ENCODE measurements around the gene CACNB4. TPM values are rescaled to one million over a fixed set of nuclear protein-coding genes. Genes with fewer than 3 reads are reported as not detected.

Gene CACNB4
- total RNA-seq, 1 experiment from 2014 or later = not detected

- no peak for ATAC-seq
Measured at GRCh38 chr2:151845884-151846283, 253.0 kb downstream of the CACNB4 start.

GRCh38 chr2:151845481-151845880, 253.4 kb downstream of the CACNB4 start:
- no peak overlapping the region for H3K27ac ChIP-seq (ENCODE audit: low read length)
- H3F3A ChIP-seq (ENCODE audit: low read length, unreplicated experiment) = no peaks in the 10 kb centered on the region
- no peak overlapping the region for H2AFZ ChIP-seq (ENCODE audit: low read length)
- no peaks in the 10 kb centered on the region for H3K9me2 ChIP-seq (replicated peaks; ENCODE audit: low read length)
- POLR2A ChIA-PET (ENCODE audit: unreplicated experiment) = no interaction called here
- no peaks in the 10 kb centered on the region for H3K4me1 ChIP-seq (ENCODE audit: insufficient read depth, low read length)
- TF ChIP-seq EZH2 (IDR thresholded peaks at IDR 0.05; ENCODE audit: low read length, unreplicated experiment) = no peak
- TF ChIP-seq CTCF (conservative IDR thresholded peaks at IDR 0.05; ENCODE audit: low read depth, low read length) = no peak
- no peak for TF ChIP-seq EZH2phosphoT487 (IDR thresholded peaks at IDR 0.05; ENCODE audit: borderline replicate concordance, low read length)
- no peaks in the 10 kb centered on the region for H3K79me2 ChIP-seq (ENCODE audit: low read length)
- peaks cover 54% of the 10 kb centered on the region for H3K27me3 ChIP-seq (ENCODE audit: low read length)
- no TSS peak for BruUV-seq (replicated peaks)
- H3K4me2 ChIP-seq (ENCODE audit: low read length) = no peak overlapping the region
- DNase-seq (no peak), ATAC-seq (no peak)
- no peaks in the 10 kb centered on the region for H4K20me1 ChIP-seq (ENCODE audit: low read length)
- H3K9ac ChIP-seq (ENCODE audit: low read length) = no peak overlapping the region
- intact Hi-C loops (cut with micrococcal nuclease) = no loop called here
- H3K9me3 ChIP-seq (ENCODE audit: low read length) = no peaks in the 10 kb centered on the region
- H3K4me3 ChIP-seq (ENCODE audit: low read length) = no peak overlapping the region
- H3K36me3 ChIP-seq (ENCODE audit: low read depth, low read length) = no peaks in the 10 kb centered on the region
- CTCF ChIA-PET = no interaction called here

More at GRCh38 chr2:151845884-151846283, 253.0 kb downstream of the CACNB4 start:
- no peaks in the 10 kb centered on the region for H3K79me2 ChIP-seq (ENCODE audit: low read length)
- H3K9ac ChIP-seq (ENCODE audit: low read length) = no peak overlapping the region
- no peak overlapping the region for H3K4me2 ChIP-seq (ENCODE audit: low read length)
- intact Hi-C loops (cut with micrococcal nuclease) = no loop called here
- no peaks in the 10 kb centered on the region for H3F3A ChIP-seq (ENCODE audit: low read length, unreplicated experiment)
- POLR2A ChIA-PET (ENCODE audit: unreplicated experiment) = no interaction called here
- no peak for DNase-seq
- no peaks in the 10 kb centered on the region for H3K36me3 ChIP-seq (ENCODE audit: low read depth, low read length)
- H3K4me1 ChIP-seq (ENCODE audit: insufficient read depth, low read length) = no peaks in the 10 kb centered on the region
- H3K4me3 ChIP-seq (ENCODE audit: low read length) = no peak overlapping the region
- no peaks in the 10 kb centered on the region for H4K20me1 ChIP-seq (ENCODE audit: low read length)
- H3K27me3 ChIP-seq (ENCODE audit: low read length) = peaks cover 52% of the 10 kb centered on the region
- CTCF ChIA-PET = no interaction called here
- BruUV-seq (replicated peaks) = no TSS peak
- H3K9me3 ChIP-seq (ENCODE audit: low read length) = no peaks in the 10 kb centered on the region
- H2AFZ ChIP-seq (ENCODE audit: low read length) = no peak overlapping the region
- H3K9me2 ChIP-seq (replicated peaks; ENCODE audit: low read length) = no peaks in the 10 kb centered on the region
- H3K27ac ChIP-seq (ENCODE audit: low read length) = no peak overlapping the region
- TF ChIP-seq CTCF (conservative IDR thresholded peaks at IDR 0.05; ENCODE audit: low read depth, low read length) = no peak
- no peak for TF ChIP-seq EZH2phosphoT487 (IDR thresholded peaks at IDR 0.05; ENCODE audit: borderline replicate concordance, low read length)
- no peak for TF ChIP-seq EZH2 (IDR thresholded peaks at IDR 0.05; ENCODE audit: low read length, unreplicated experiment)

GRCh38 chr2:151844211-151844896, 254.5 kb downstream of the CACNB4 start:
- Histone ChIP-seq H3K4me3 (ENCODE audit: low read length) (no peak overlapping the region), H3K9me2 (replicated peaks; ENCODE audit: low read length) (no peaks in the 10 kb centered on the region), H3K27ac (ENCODE audit: low read length) (no peak overlapping the region), H3K4me2 (ENCODE audit: low read length) (no peak overlapping the region), H3F3A (ENCODE audit: low read length, unreplicated experiment) (no peaks in the 10 kb centered on the region), H3K9ac (ENCODE audit: low read length) (no peak overlapping the region), H4K20me1 (ENCODE audit: low read length) (no peaks in the 10 kb centered on the region), H3K79me2 (ENCODE audit: low read length) (no peaks in the 10 kb centered on the region), H3K27me3 (ENCODE audit: low read length) (peaks cover 60% of the 10 kb centered on the region), H3K36me3 (ENCODE audit: low read depth, low read length) (no peaks in the 10 kb centered on the region), H2AFZ (ENCODE audit: low read length) (no peak overlapping the region), H3K9me3 (ENCODE audit: low read length) (no peaks in the 10 kb centered on the region), H3K4me1 (ENCODE audit: insufficient read depth, low read length) (no peaks in the 10 kb centered on the region)
- TF ChIP-seq CTCF (conservative IDR thresholded peaks at IDR 0.05; ENCODE audit: low read depth, low read length) (no peak), EZH2 (IDR thresholded peaks at IDR 0.05; ENCODE audit: low read length, unreplicated experiment) (no peak), EZH2phosphoT487 (IDR thresholded peaks at IDR 0.05; ENCODE audit: borderline replicate concordance, low read length) (no peak)
- POLR2A ChIA-PET (ENCODE audit: unreplicated experiment) = no interaction called here
- DNase-seq (no peak), ATAC-seq (no peak)
- intact Hi-C loops (cut with micrococcal nuclease) = no loop called here
- no TSS peak for BruUV-seq (replicated peaks)
- CTCF ChIA-PET = no interaction called here

Data from PC-3 (cell line).